Endothelial cell of umbilical vein (primary cell): ENCODE measurements around the gene MFSD8. TPM values are rescaled to one million over a fixed set of nuclear protein-coding genes. Genes with fewer than 3 reads are reported as not detected.

Source experiments
- BruUV-seq: library from RNA; stranded (reverse); fragments of 400-500 nt; replicated peaks from 2 replicates; lab custom pipeline; 2021; lab: Mats Ljungman, UMichigan
- CTCF ChIA-PET: fragments of 300-600, 350-600 bp; sonication (Branson Sonifier 250); formaldehyde crosslinking; loops from one replicate; lab custom pipeline; 2021; ENCODE audit warnings: antibody characterized with exemption, inconsistent platforms; lab: Charles Lee
- POLR2A ChIA-PET: fragments of 300-600, 350-600 bp; sonication (Branson Sonifier 250); formaldehyde crosslinking; loops from one replicate; lab custom pipeline; 2021; ENCODE audit warnings: antibody characterized with exemption, inconsistent platforms; lab: Charles Lee
- DNase-seq: peaks from one replicate; pipeline ENCODE4 v3.0.0-alpha.2; 2011; ENCODE audit warnings: low read depth, low spot score
- FAIRE-seq: peaks from 2 replicates; lab custom pipeline; 2011; peaks lifted over from hg19 to GRCh38; lab: Jason Lieb, UNC
- H2AFZ ChIP-seq: 2 replicates; pipeline ENCODE4 v1.6.0; 2012; ENCODE audit warnings: low read depth, low read length, control low read depth, inconsistent platforms
- H3K27ac ChIP-seq: 2 replicates; pipeline ENCODE4 v1.5.1; 2011; ENCODE audit warnings: low read depth, mild to moderate bottlenecking, control low read depth, low read length, moderate library complexity; ENCODE audit not compliant: insufficient read depth
- H3K27me3 ChIP-seq, 2 experiments: 2 replicates each; pipeline versions ENCODE4 v1.6.0 to v1.6.1; 2011; ENCODE audit warnings: low read length in 2 of 2, mixed read lengths in 1 of 2; ENCODE audit not compliant: control insufficient read depth in 2 of 2, insufficient read depth in 2 of 2
- H3K36me3 ChIP-seq, 2 experiments: 2 replicates in 1 of 2; 3 replicates in 1 of 2; pipeline ENCODE4 v1.5.1; 2011; ENCODE audit warnings: low read length in 2 of 2, mild to moderate bottlenecking in 1 of 2, moderate library complexity in 1 of 2; ENCODE audit not compliant: control insufficient read depth in 2 of 2, insufficient read depth in 2 of 2; ENCODE audit errors: extremely low read depth in 1 of 2
- H3K4me1 ChIP-seq: 3 replicates; pipeline ENCODE4 v1.5.1; 2011; ENCODE audit warnings: mild to moderate bottlenecking, low read length; ENCODE audit not compliant: control insufficient read depth, insufficient read depth; ENCODE audit errors: extremely low read depth
- H3K4me2 ChIP-seq: 2 replicates; pipeline ENCODE4 v1.6.1; 2011; ENCODE audit warnings: low read length, control low read depth, mixed read lengths; ENCODE audit not compliant: insufficient read depth
- H3K4me3 ChIP-seq, 3 experiments: fragments of 200-600 bp in 1 of 3; sonication (generic), shearing (Covaris generic) in 1 of 3; replicated peaks in 1 of 3; 2 replicates each; pipeline ENCODE4 v1.5.1; 2011 to 2016; ENCODE audit warnings: control low read depth in 3 of 3, low read length in 3 of 3, mild to moderate bottlenecking in 2 of 3, inconsistent platforms in 1 of 3, low read depth in 1 of 3, moderate library complexity in 1 of 3; ENCODE audit not compliant: insufficient read depth in 1 of 3
- H3K79me2 ChIP-seq: 2 replicates; pipeline ENCODE4 v1.6.0; 2012; ENCODE audit warnings: low read length, inconsistent platforms; ENCODE audit not compliant: control insufficient read depth, insufficient read depth
- H3K9ac ChIP-seq: replicated peaks from 2 replicates; pipeline ENCODE3; 2011; ENCODE audit warnings: low read length, control low read depth; ENCODE audit not compliant: insufficient read depth; ENCODE audit errors: extremely low read depth
- H3K9me1 ChIP-seq: replicated peaks from 3 replicates; pipeline ENCODE4 v1.6.0; 2011; ENCODE audit warnings: mild to moderate bottlenecking, low read length; ENCODE audit not compliant: control insufficient read depth, insufficient read depth; ENCODE audit errors: extremely low read depth
- H3K9me3 ChIP-seq: replicated peaks from 2 replicates; pipeline ENCODE4 v1.5.1; 2012; ENCODE audit warnings: low read length, inconsistent platforms; ENCODE audit not compliant: control insufficient read depth, insufficient read depth
- H4K20me1 ChIP-seq: replicated peaks from 2 replicates; pipeline ENCODE3; 2011; ENCODE audit warnings: mild to moderate bottlenecking, low read length; ENCODE audit not compliant: control insufficient read depth, insufficient read depth; ENCODE audit errors: extremely low read depth
- CTCF ChIP-seq, 2 donors: IDR thresholded peaks; 1 replicate in 1 of 2; 2 replicates in 1 of 2; pipeline ENCODE4 v1.5.1; 2011; ENCODE audit warnings: low read length in 2 of 2, mild to moderate bottlenecking in 2 of 2, moderate library complexity in 2 of 2, control low read depth in 1 of 2, inconsistent platforms in 1 of 2, low read depth in 1 of 2; ENCODE audit not compliant: insufficient read depth in 1 of 2; ENCODE audit errors: extremely low read depth in 1 of 2
- EZH2 ChIP-seq: IDR thresholded peaks from 2 replicates; pipeline ENCODE4 v1.6.1; 2012; ENCODE audit warnings: borderline replicate concordance, low read depth, mild to moderate bottlenecking, moderate library complexity, low read length, inconsistent platforms; ENCODE audit not compliant: severe bottlenecking
- FOS ChIP-seq: IDR thresholded peaks from 2 replicates; pipeline ENCODE4 v1.6.1; 2011; ENCODE audit warnings: mild to moderate bottlenecking, low read length, moderate library complexity, borderline replicate concordance; ENCODE audit not compliant: insufficient read depth
- GATA2 ChIP-seq: IDR thresholded peaks from 2 replicates; pipeline ENCODE4 v1.7.0; 2011; ENCODE audit warnings: low read depth, mild to moderate bottlenecking, moderate library complexity, mixed read lengths, low read length; ENCODE audit not compliant: insufficient read length, insufficient read depth
- JUN ChIP-seq: IDR thresholded peaks from 2 replicates; pipeline ENCODE4 v1.6.1; 2011; ENCODE audit warnings: borderline replicate concordance, low read depth; ENCODE audit not compliant: insufficient read length, insufficient read depth
- MAX ChIP-seq: IDR thresholded peaks from 2 replicates; pipeline ENCODE4 v1.6.1; 2011; ENCODE audit not compliant: insufficient read depth, insufficient read length
- MYC ChIP-seq: IDR thresholded peaks from one replicate; pipeline ENCODE4 v1.6.1; 2011; ENCODE audit warnings: mild to moderate bottlenecking, low read depth, low read length
- POLR2A ChIP-seq: IDR thresholded peaks from 2 replicates; pipeline ENCODE4 v1.6.1; 2012; ENCODE audit warnings: low read depth, mild to moderate bottlenecking, control low read depth, low read length
- POLR2AphosphoS5 ChIP-seq: IDR thresholded peaks from 2 replicates; pipeline ENCODE4 v1.6.1; 2012; ENCODE audit warnings: low read depth, mild to moderate bottlenecking, control low read depth, low read length, moderate library complexity; ENCODE audit not compliant: insufficient read depth
- dilution Hi-C: fragments of 300-500 bp; cut with MboI; formaldehyde crosslinking; loops from one replicate; pipeline ENCODE4 v1.15.0; 2019; ENCODE audit warnings: low sequenced_read_pairs; ENCODE audit not compliant: extremely low pct_ligation_motif_present
- intact Hi-C: fragments of 100-400 bp; cut with micrococcal nuclease; formaldehyde crosslinking; loops from one replicate; pipeline ENCODE4 v1.10.0; 2022
- polyA plus RNA-seq, 4 experiments: library from polyadenylated mRNA; depleted of rRNA in 3 of 4; stranded (reverse) in 3 of 4; unstranded in 1 of 4; fragments of >200 nt; gene quantifications; 2 replicates each; pipeline versions ENCODE4 v1.2.1 to v1.2.3, GENCODE V29; 2011 to 2012; ENCODE audit warnings: missing spikeins in 1 of 4
- total RNA-seq: library from RNA; stranded (reverse); gene quantifications from 2 replicates; pipeline ENCODE4 v1.2.3, GENCODE V29; 2021

The MFSD8 gene
- total and polyA plus RNA-seq, 2 donors (not counting 3 experiments of a cell fraction or from before 2014, with no cell fraction given), result 11.5 to 19.4 TPM

GRCh38 chr4:127920521-127920920 is 44.5 kb downstream of the MFSD8 start:
- intact Hi-C loops, result no loop called here
- dilution Hi-C loops, result no loop called here
- Histone ChIP-seq H3K4me3 (no peak overlapping the region), H3K36me3 (no peaks in the 10 kb centered on the region), H2AFZ (no peak overlapping the region), H3K27ac (no peak overlapping the region), H3K27me3 (no peaks in the 10 kb centered on the region), H3K4me2 (no peak overlapping the region), H3K79me2 (no peaks in the 10 kb centered on the region), H3K4me1 (no peaks in the 10 kb centered on the region), H3K9me1 (no peaks in the 10 kb centered on the region), H4K20me1 (no peaks in the 10 kb centered on the region), H3K9me3 (no peaks in the 10 kb centered on the region), H3K9ac (no peak overlapping the region)
- DNase-seq (no peak), FAIRE-seq (no peak)
- TF ChIP-seq JUN, result no peak
- no peak for TF ChIP-seq MYC
- no TSS peak for BruUV-seq
- POLR2A ChIA-PET, result no interaction called here
- CTCF ChIA-PET, result no interaction called here

DNA sequence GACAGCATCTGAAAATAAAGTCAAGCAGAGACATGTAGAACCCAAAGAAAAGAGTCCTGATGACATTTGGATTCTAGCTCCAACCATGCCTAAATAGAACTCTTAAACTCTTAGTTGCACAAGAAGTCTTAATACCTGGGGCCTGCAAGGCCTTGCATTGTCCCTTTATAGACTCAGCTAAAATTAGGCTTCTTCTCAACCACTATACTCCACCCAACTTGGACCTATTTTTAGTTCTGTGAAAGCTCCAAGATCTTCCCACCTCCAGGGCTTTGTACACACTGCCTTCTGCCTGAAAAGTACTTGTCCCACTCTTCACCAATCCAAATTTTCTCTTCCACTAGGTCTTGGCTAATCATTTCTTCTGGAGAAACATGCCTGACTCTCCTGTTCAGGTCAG is 47.8 kb downstream of the MFSD8 start:
- H3K4me2 ChIP-seq, result no peak overlapping the region
- H3K9ac ChIP-seq, result no peak overlapping the region
- ChIA-PET CTCF (interaction anchor here (0.7 to 1.0 kb wide), 3 partner anchors 12 to 16 kb away, joined by 3 to 4 read pairs (median 3); no protein-coding TSS in a partner anchor), POLR2A (no interaction called here)
- no peaks in the 10 kb centered on the region for H4K20me1 ChIP-seq
- H3K9me1 ChIP-seq, result no peaks in the 10 kb centered on the region
- H3K4me3 ChIP-seq, result no peak overlapping the region
- H3K79me2 ChIP-seq, result no peaks in the 10 kb centered on the region
- no peak overlapping the region for H2AFZ ChIP-seq
- H3K4me1 ChIP-seq, result no peaks in the 10 kb centered on the region
- FAIRE-seq, result no peak
- H3K27me3 ChIP-seq, result no peaks in the 10 kb centered on the region
- TF ChIP-seq JUN (no peak), GATA2 (no peak), POLR2A (no peak), FOS (no peak), EZH2 (no peak), CTCF (IDR thresholded peaks at IDR 0.05; ENCODE audit: extremely low read depth in 1 of 2, insufficient read depth in 1 of 2, low read depth in 1 of 2, low read length in 2 of 2) (no peak), MYC (no peak), MAX (no peak), POLR2AphosphoS5 (no peak)
- H3K27ac ChIP-seq, result no peak overlapping the region
- no peak for DNase-seq
- dilution Hi-C loops (no loop called here), intact Hi-C loops (no loop called here)
- no peaks in the 10 kb centered on the region for H3K36me3 ChIP-seq
- BruUV-seq, result no TSS peak
- no peaks in the 10 kb centered on the region for H3K9me3 ChIP-seq
